COR-L47 (cell line): Measurements from ENCODE around the gene DPM2.

Source experiments
- DNase-seq: peaks from one replicate; lab custom pipeline; 2025; lab: John Stamatoyannopoulos, UW

Gene DPM2

GRCh38 chr9:127973169-127974000, 35.7 kb upstream of the DPM2 start:
- no peak for DNase-seq

- DNase-seq = no peak
Measured at GRCh38 chr9:127972236-127972871, 34.7 kb upstream of the DPM2 start.

- DNase-seq = no peak
Measured at GRCh38 chr9:127971357-127972235, 33.9 kb upstream of the DPM2 start.

- peak; percentile 90 for DNase-seq
Measured at GRCh38 chr9:127970401-127971313, 33.0 kb upstream of the DPM2 start.

- DNase-seq = peak; percentile 72
Measured at GRCh38 chr9:127968700-127969383, 31.2 kb upstream of the DPM2 start.

GRCh38 chr9:127968042-127968441, 30.4 kb upstream of the DPM2 start:
- no peak for DNase-seq

GRCh38 chr9:127967151-127967809, 29.6 kb upstream of the DPM2 start:
- no peak for DNase-seq

GRCh38 chr9:127966416-127967150, 28.9 kb upstream of the DPM2 start:
- DNase-seq = no peak

- DNase-seq = no peak
Measured at GRCh38 chr9:127965953-127966352, 28.3 kb upstream of the DPM2 start.

- no peak for DNase-seq
Measured at GRCh38 chr9:127963359-127964064, 25.9 kb upstream of the DPM2 start.

- no peak for DNase-seq
Measured at GRCh38 chr9:127963041-127963358, 25.3 kb upstream of the DPM2 start.

- no peak for DNase-seq
Measured at GRCh38 chr9:127962278-127962677, 24.6 kb upstream of the DPM2 start.

GRCh38 chr9:127961613-127962155, 24.0 kb upstream of the DPM2 start:
- DNase-seq = no peak

- no peak for DNase-seq
Measured at GRCh38 chr9:127961155-127961490, 23.5 kb upstream of the DPM2 start.

GRCh38 chr9:127960410-127961154, 22.9 kb upstream of the DPM2 start:
- DNase-seq = no peak

GRCh38 chr9:127959841-127960409, 22.3 kb upstream of the DPM2 start:
- DNase-seq = no peak

GRCh38 chr9:127959398-127959797, 21.7 kb upstream of the DPM2 start:
- DNase-seq = no peak

- no peak for DNase-seq
Measured at GRCh38 chr9:127958728-127959127, 21.1 kb upstream of the DPM2 start.
